A549 (cell line): ENCODE results near the gene SLC6A5. TPM values are rescaled to one million over a fixed set of nuclear protein-coding genes. Genes with fewer than 3 reads are reported as not detected.

ENCODE experiments used
- ATAC-seq, 2 experiments: fragments of 200-7000 bp in 1 of 2; fragments of >200 bp in 1 of 2; cut with Nextera tagmentation in 1 of 2; cut with Tn5 transposase in 1 of 2; 3 replicates each; pipeline versions ENCODE4 v1.8.0 to v1.9.1; 2018 to 2020; ENCODE audit warnings: mild to moderate bottlenecking in 1 of 2, moderate library complexity in 1 of 2
- CTCF ChIA-PET: fragments of 300-600 bp; sonication (Branson Sonifier 250); formaldehyde crosslinking; extraction: SDS; loops from one replicate; lab custom pipeline; 2021; ENCODE audit warnings: antibody characterized with exemption, inconsistent platforms; lab: Yijun Ruan, JAX
- POLR2A ChIA-PET: fragments of 350-600 bp; formaldehyde crosslinking; extraction: SDS; loops from one replicate; lab custom pipeline; 2021; ENCODE audit warnings: antibody characterized with exemption, inconsistent platforms; lab: Yijun Ruan, JAX
- DNase-seq, 2 experiments: peaks; one replicate each; pipeline versions ENCODE4 v3.0.0 to v3.0.0-alpha.2; 2011 to 2016; ENCODE audit warnings: low read depth in 1 of 2, low spot score in 1 of 2
- FAIRE-seq: peaks from 2 replicates; lab custom pipeline; 2011; peaks lifted over from hg19 to GRCh38; lab: Jason Lieb, UNC
- H3K27ac ChIP-seq, 2 experiments: fragments of >200 bp; sonication (Bioruptor Twin); formaldehyde crosslinking; 3 replicates each; pipeline ENCODE4 v1.5.1; 2016 to 2017
- H3K4me1 ChIP-seq: fragments of >200 bp; sonication (Bioruptor Twin); formaldehyde crosslinking; 3 replicates; pipeline ENCODE4 v1.6.1; 2016
- H3K4me2 ChIP-seq: fragments of >200 bp; sonication (Bioruptor Twin); formaldehyde crosslinking; 3 replicates; pipeline ENCODE4 v1.6.1; 2016
- H3K4me3 ChIP-seq: fragments of >200 bp; sonication (Bioruptor Twin); formaldehyde crosslinking; 3 replicates; pipeline ENCODE4 v1.5.1; 2016
- H3K9me3 ChIP-seq: fragments of >200 bp; sonication (Bioruptor Twin); formaldehyde crosslinking; 3 replicates; pipeline ENCODE4 v1.6.1; 2016
- CBX2 ChIP-seq: fragments of 200-600 bp; sonication (generic); IDR thresholded peaks from 2 replicates; pipeline ENCODE4 v1.6.1; 2016; ENCODE audit warnings: low read depth, mild to moderate bottlenecking, borderline replicate concordance
- CHD2 ChIP-seq: fragments of 150-350 bp; IDR thresholded peaks from 2 replicates; pipeline ENCODE4 v1.6.1; 2014; ENCODE audit warnings: low read length; ENCODE audit not compliant: partially characterized antibody
- CHD4 ChIP-seq: fragments of 200-600 bp; sonication (generic); IDR thresholded peaks from 2 replicates; pipeline ENCODE4 v1.6.1; 2016; ENCODE audit warnings: antibody characterized with exemption, mild to moderate bottlenecking, borderline replicate concordance
- E2F6 ChIP-seq: IDR thresholded peaks from 2 replicates; pipeline ENCODE4 v1.6.1; 2012; ENCODE audit warnings: low read depth, borderline replicate concordance
- EHMT2 ChIP-seq: fragments of 200-600 bp; sonication (generic); IDR thresholded peaks from 2 replicates; pipeline ENCODE4 v1.6.1; 2016; ENCODE audit warnings: antibody characterized with exemption, low read depth, mild to moderate bottlenecking, moderate library complexity
- ELK1 ChIP-seq: fragments of 150-350 bp; IDR thresholded peaks from 2 replicates; pipeline ENCODE4 v1.6.1; 2014; ENCODE audit warnings: low read depth, mild to moderate bottlenecking, low read length
- ESRRA ChIP-seq: fragments of 150-350 bp; IDR thresholded peaks from 2 replicates; pipeline ENCODE4 v1.6.1; 2014; ENCODE audit warnings: mild to moderate bottlenecking, low read length, borderline replicate concordance
- GATA3 ChIP-seq: IDR thresholded peaks from 2 replicates; pipeline ENCODE4 v1.6.1; 2012; ENCODE audit warnings: borderline replicate concordance
- HEYL ChIP-seq: fragments of 250-450 bp; sonication (Bioruptor Pico); IDR thresholded peaks from 2 replicates; pipeline ENCODE4 v1.8.0; 2021; ENCODE audit warnings: mild to moderate bottlenecking, moderate library complexity
- HMGXB4 ChIP-seq: fragments of 250-450 bp; sonication (Bioruptor Pico); IDR thresholded peaks from 2 replicates; pipeline ENCODE4 v1.5.0; 2021; ENCODE audit warnings: mild to moderate bottlenecking, moderate library complexity, borderline replicate concordance
- HOXA7 ChIP-seq: fragments of 250-450 bp; sonication (Bioruptor Pico); IDR thresholded peaks from 2 replicates; pipeline ENCODE4 v1.5.0; 2020; ENCODE audit warnings: mild to moderate bottlenecking, moderate library complexity
- HOXB13 ChIP-seq: fragments of 250-450 bp; sonication (Bioruptor Pico); IDR thresholded peaks from 2 replicates; pipeline ENCODE4 v1.5.0; 2020; ENCODE audit warnings: low read depth, mild to moderate bottlenecking, moderate library complexity
- HOXB5 ChIP-seq: fragments of 250-450 bp; sonication (Bioruptor Pico); IDR thresholded peaks from 2 replicates; pipeline ENCODE4 v1.5.0; 2020; ENCODE audit warnings: mild to moderate bottlenecking, moderate library complexity
- MYC ChIP-seq: IDR thresholded peaks from 2 replicates; pipeline ENCODE4 v1.6.1; 2012; ENCODE audit warnings: mild to moderate bottlenecking, inconsistent platforms, low read length, improper control_type of control experiment, borderline replicate concordance
- NFE2L2 ChIP-seq: fragments of 150-350 bp; conservative IDR thresholded peaks from 2 replicates; pipeline ENCODE4 v1.6.1; 2014; ENCODE audit warnings: low read length
- NPAS2 ChIP-seq: fragments of 250-450 bp; sonication (Bioruptor Pico); IDR thresholded peaks from 2 replicates; pipeline ENCODE4 v1.8.0; 2022; ENCODE audit warnings: mild to moderate bottlenecking, moderate library complexity, borderline replicate concordance
- NR3C1 ChIP-seq: fragments of >200 bp; sonication (Bioruptor Twin); formaldehyde crosslinking; IDR thresholded peaks from 3 replicates; pipeline ENCODE4 v1.6.1; 2017
- POLR2A ChIP-seq: IDR thresholded peaks from 2 replicates; pipeline ENCODE4 v1.6.1; 2012; ENCODE audit warnings: mild to moderate bottlenecking, low read length
- RARB ChIP-seq: fragments of 250-450 bp; sonication (Bioruptor Pico); IDR thresholded peaks from 2 replicates; pipeline ENCODE4 v1.8.0; 2021; ENCODE audit warnings: mild to moderate bottlenecking, moderate library complexity
- RCOR1 ChIP-seq: fragments of 150-350 bp; IDR thresholded peaks from 2 replicates; pipeline ENCODE4 v1.6.1; 2014; ENCODE audit warnings: antibody characterized with exemption, low read length, low read depth
- SMC3 ChIP-seq: fragments of >200 bp; sonication (Bioruptor Twin); formaldehyde crosslinking; IDR thresholded peaks from 3 replicates; pipeline ENCODE4 v1.6.1; 2018; ENCODE audit warnings: inconsistent platforms
- SREBF2 ChIP-seq: fragments of 450-650 bp; IDR thresholded peaks from 2 replicates; pipeline ENCODE4 v1.6.1; 2014; ENCODE audit warnings: mild to moderate bottlenecking, moderate library complexity
- TFCP2L1 ChIP-seq: fragments of 250-450 bp; sonication (Bioruptor Pico); IDR thresholded peaks from 2 replicates; pipeline ENCODE4 v1.5.0; 2021; ENCODE audit warnings: mild to moderate bottlenecking
- TP53 ChIP-seq: fragments of 250-450 bp; sonication (Bioruptor Pico); IDR thresholded peaks from 2 replicates; pipeline ENCODE4 v1.5.0; 2021; ENCODE audit warnings: mild to moderate bottlenecking, moderate library complexity
- USF2 ChIP-seq: fragments of 450-650 bp; IDR thresholded peaks from 2 replicates; pipeline ENCODE4 v1.6.1; 2014; ENCODE audit warnings: antibody characterized with exemption
- ZNF302 ChIP-seq: fragments of 250-450 bp; sonication (Bioruptor Pico); IDR thresholded peaks from 2 replicates; pipeline ENCODE4 v1.9.0; 2021; ENCODE audit warnings: inconsistent platforms, mild to moderate bottlenecking, moderate library complexity
- WGBS: methylation state at CpG from one replicate; pipeline ENCODE4 v1.1.6; 2017; ENCODE audit errors: missing lambda C conversion rate; 5-methylcytosine and 5-hydroxymethylcytosine counted together
- polyA plus RNA-seq, 4 experiments: library from polyadenylated mRNA; depleted of rRNA in 3 of 4; stranded (reverse); fragments of >200 nt; fragmentation: RNase III in 1 of 4; extraction: RNeasy Plus Mini Kit Qiagen cat#74134 plus additional on column Dnase treatment in 1 of 4; gene quantifications; 2 replicates in 3 of 4; 3 replicates in 1 of 4; pipeline ENCODE4 v1.2.3, GENCODE V29; 2011 to 2017
- TF ChIP-seq, protein P1 (sequence below): fragments of 250-450 bp; sonication (Bioruptor Pico); IDR thresholded peaks from 2 replicates; pipeline ENCODE4 v1.5.0; 2020; ENCODE audit warnings: low read depth, mild to moderate bottlenecking, moderate library complexity
- TF ChIP-seq, protein P2 (sequence below): fragments of >200 bp; sonication (Bioruptor Twin); formaldehyde crosslinking; IDR thresholded peaks from 2 replicates; pipeline ENCODE4 v1.6.1; 2016

Gene SLC6A5
- polyA plus RNA-seq, 2 of the 4 experiments (the other 2 are of a cell fraction): not detected

GRCh38 chr11:20661445-20661844, 62.0 kb downstream of the SLC6A5 start:
- 7% methylated on average over 3 of the region's 3 CpGs for WGBS
- Histone ChIP-seq H3K4me3 (no peak overlapping the region), H3K4me1 (no peaks in the 10 kb centered on the region), H3K27ac (no peak overlapping the region), H3K9me3 (no peaks in the 10 kb centered on the region), H3K4me2 (no peak overlapping the region)
- no peak for ATAC-seq
- DNase-seq: no peak
- no peak for FAIRE-seq
- ChIA-PET CTCF (interaction anchor here (1.0 to 1.6 kb wide), 3 partner anchors 10 to 1491 kb away, joined by 3 to 11 read pairs (median 3); no protein-coding TSS in a partner anchor), POLR2A (no interaction called here)
- no peak for TF ChIP-seq SMC3
- no peak for TF ChIP-seq NR3C1
- no peak for TF ChIP-seq HOXA7 (CRISPR knock-in tag)
- TF ChIP-seq, all 56 proteins: peak for 0

DNA sequence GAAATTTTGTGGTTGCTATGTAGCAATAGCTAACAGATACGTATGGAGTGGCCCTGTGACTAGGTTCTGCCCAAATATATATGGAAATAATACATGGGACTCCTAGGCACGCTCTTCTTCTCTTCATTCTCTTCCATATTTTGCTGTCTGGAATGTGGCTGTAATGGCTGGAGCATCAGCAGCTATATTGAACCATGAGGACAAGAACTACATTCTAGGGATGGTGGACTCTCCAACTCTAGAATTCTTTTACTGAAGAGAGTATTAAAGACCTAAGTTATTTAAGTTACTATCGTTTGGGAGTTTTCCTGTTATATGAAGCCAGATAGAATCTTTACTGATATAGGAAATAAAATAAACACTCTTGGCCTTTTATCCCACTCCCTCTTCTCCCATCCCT, 62.4 kb downstream of the SLC6A5 start:
- FAIRE-seq: no peak
- Histone ChIP-seq H3K4me1 (no peaks in the 10 kb centered on the region), H3K27ac (no peak overlapping the region), H3K9me3 (no peaks in the 10 kb centered on the region), H3K4me2 (no peak overlapping the region), H3K4me3 (no peak overlapping the region)
- TF ChIP-seq TP53 (CRISPR knock-in tag): no peak
- TF ChIP-seq HMGXB4: no peak
- no peak for TF ChIP-seq HOXB5 (CRISPR knock-in tag)
- no peak for TF ChIP-seq NPAS2 (CRISPR knock-in tag)
- TF ChIP-seq, protein P1, sequence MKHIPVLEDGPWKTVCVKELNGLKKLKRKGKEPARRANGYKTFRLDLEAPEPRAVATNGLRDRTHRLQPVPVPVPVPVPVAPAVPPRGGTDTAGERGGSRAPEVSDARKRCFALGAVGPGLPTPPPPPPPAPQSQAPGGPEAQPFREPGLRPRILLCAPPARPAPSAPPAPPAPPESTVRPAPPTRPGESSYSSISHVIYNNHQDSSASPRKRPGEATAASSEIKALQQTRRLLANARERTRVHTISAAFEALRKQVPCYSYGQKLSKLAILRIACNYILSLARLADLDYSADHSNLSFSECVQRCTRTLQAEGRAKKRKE (CRISPR knock-in tag): no peak
- TF ChIP-seq SREBF2: no peak
- TF ChIP-seq, protein P2, sequence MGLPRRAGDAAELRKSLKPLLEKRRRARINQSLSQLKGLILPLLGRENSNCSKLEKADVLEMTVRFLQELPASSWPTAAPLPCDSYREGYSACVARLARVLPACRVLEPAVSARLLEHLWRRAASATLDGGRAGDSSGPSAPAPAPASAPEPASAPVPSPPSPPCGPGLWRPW: no peak
- no peak for TF ChIP-seq E2F6
- TF ChIP-seq TFCP2L1 (CRISPR knock-in tag): no peak
- TF ChIP-seq ESRRA: no peak
- no peak for TF ChIP-seq GATA3
- no peak for TF ChIP-seq NR3C1
- 0% methylated on average over 3 of the region's 3 CpGs for WGBS
- POLR2A ChIA-PET: no interaction called here
- DNase-seq: no peak
- no peak for ATAC-seq
- CTCF ChIA-PET: interaction anchor here (1.0 to 1.6 kb wide), 3 partner anchors 10 to 1491 kb away, joined by 3 to 11 read pairs (median 3); no protein-coding TSS in a partner anchor

GRCh38 chr11:20668131-20668809, 68.9 kb downstream of the SLC6A5 start:
- Histone ChIP-seq H3K9me3 (no peaks in the 10 kb centered on the region; the same call in 2 of the 3 replicates), H3K4me3 (no peak overlapping the region), H3K4me1 (peaks cover 8% of the 10 kb centered on the region; the same call in 2 of the 3 replicates), H3K4me2 (no peak overlapping the region), H3K27ac (no peak overlapping the region)
- 25% methylated on average over 10 of the region's 10 CpGs for WGBS
- no peak for DNase-seq
- FAIRE-seq: no peak
- ChIA-PET POLR2A (no interaction called here), CTCF (no interaction called here)
- no peak for ATAC-seq
- TF ChIP-seq CHD2 (no peak), HOXB13 (CRISPR knock-in tag) (no peak), USF2 (no peak), HEYL (no peak), ZNF302 (CRISPR knock-in tag) (no peak), MYC (no peak), CHD4 (no peak), ESRRA (no peak), E2F6 (no peak), EHMT2 (no peak), RARB (CRISPR knock-in tag) (no peak), NFE2L2 (no peak), ELK1 (no peak), POLR2A (no peak), RCOR1 (no peak), CBX2 (no peak)
